Activated T-cell treated with anti-CD3 and anti-CD28 coated beads for 1 hour (primary cell): ENCODE measurements around the gene TSPAN13.

Experiments used
- DNase-seq: peaks from one replicate; pipeline ENCODE4 v3.0.0-alpha.2; 2020; ENCODE audit warnings: low read depth

TSPAN13 gene

DNA sequence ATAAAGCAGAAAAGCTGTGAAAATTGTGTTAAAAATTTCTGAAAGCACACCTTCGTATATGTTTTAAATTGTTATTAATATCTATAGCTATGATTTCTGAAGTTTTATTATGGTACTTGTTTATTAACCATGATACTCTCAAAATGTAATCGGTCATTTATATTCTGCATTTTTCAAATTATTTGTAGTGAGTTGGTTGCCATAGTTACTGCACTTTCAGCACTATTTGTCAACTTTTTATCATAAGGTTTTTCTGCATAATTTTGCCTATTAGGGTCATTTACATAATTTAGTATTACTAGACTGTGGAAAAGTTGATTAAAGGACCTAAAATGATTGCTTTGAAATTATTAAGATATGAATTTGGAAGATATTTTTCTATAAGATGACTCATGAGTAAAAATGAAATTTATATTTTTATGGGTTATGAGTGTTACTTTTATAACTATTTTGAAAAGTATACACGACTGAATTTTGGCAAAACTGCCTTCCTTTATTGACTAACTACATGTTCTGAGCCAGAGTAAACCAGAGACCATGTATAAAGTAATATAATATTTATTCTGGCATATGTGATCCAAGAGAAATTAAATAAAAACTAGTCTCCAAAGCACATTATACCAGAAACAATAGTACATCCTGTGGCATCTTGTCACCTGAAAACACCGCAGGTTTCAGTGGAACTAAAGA lies 59.1 kb downstream of the TSPAN13 start:
- no peak for DNase-seq

DNA sequence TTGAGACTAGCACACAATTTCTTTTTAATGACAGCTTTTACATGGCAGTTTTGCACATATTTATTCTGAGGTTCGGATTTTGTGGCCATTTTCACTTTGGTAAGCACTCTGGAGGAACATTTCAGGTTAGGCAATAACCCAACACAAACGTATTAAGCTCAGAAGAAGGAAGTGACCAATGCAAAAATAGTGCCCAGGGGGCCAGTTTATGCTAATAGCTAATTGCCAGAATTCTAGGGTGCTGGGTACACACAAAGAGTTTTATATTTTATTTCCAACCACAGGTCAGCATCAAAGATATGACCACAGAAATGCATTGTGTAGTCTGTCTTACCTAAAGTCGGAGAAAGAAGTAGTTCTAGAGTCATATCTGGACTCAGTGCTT lies 59.7 kb downstream of the TSPAN13 start:
- no peak for DNase-seq

DNA sequence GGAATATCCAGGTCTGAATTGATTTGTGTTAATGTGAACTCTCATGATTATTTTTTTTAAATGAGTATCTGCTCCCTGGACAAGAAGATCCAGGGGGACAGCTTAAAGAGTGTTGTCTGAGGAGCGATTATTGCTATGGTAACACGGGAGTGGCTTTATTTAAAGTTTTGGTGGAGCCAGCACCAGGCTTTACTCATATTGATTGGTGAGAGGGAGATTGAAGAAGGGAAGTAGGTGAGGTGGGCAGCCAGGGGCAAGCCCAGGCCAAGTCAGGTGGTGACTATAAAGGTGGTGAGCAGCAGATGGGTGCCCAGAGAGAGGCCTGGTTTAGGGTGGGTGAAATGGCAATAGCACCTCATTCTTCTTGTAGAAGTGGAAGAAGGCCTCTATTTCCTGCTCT lies 61.4 kb downstream of the TSPAN13 start:
- no peak for DNase-seq

DNA sequence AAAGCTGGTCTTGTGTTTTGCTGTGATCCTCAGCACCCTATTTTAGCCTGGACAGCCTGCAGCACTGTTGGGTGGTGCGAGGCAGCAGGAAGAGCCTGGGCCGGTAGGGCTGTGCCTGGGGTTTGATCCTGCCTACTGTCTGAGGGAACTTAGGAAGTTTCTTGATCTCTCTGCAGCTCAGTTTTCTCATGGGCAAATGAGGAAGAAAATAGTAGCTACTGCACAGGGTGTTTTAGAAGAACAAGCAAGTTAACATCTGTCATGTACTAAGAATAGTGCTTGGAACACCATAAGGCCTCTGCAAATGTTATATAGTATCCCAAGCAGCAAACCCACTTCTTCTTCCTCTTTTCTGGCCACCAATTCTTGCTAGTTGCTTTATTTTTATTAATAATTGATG lies 63.3 kb downstream of the TSPAN13 start:
- DNase-seq: no peak

DNA sequence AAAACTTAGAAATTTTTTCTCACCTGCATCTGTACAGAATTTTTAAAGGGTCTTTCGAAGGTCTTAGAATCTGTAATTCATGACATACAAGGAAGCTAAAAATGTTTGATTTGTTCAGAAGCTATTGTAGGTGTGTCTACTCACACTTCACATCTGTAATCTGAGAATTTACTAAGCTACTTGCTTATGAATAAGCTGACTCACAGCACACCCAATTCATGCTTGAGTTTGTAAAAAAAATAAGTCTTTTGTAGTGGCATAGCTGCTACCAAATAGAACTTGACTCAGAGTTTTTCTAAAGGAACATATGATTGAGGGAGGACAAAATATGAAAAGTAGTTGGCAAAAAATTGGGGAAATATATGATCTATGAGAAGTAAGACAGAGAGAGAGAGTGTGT lies 64.0 kb downstream of the TSPAN13 start:
- no peak for DNase-seq

DNA sequence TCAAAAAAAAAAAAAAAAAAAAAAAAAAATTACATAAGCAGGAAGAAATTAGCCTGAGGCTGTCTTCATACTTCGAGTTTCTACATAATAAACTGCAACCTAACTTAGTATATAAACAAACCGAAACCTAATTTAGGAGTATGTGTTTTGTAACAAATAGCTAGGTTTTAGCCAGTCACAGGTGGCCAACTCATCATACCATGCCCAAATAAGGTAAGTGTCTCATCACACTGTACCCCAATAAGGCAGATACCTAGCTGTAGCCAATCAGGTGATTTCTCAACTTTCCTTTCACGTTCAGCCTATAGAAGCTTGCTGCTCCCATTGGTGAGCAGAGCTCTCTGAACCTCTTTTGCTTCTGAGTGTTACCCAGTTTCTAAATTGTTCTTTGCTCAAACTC lies 65.2 kb downstream of the TSPAN13 start:
- no peak for DNase-seq

DNA sequence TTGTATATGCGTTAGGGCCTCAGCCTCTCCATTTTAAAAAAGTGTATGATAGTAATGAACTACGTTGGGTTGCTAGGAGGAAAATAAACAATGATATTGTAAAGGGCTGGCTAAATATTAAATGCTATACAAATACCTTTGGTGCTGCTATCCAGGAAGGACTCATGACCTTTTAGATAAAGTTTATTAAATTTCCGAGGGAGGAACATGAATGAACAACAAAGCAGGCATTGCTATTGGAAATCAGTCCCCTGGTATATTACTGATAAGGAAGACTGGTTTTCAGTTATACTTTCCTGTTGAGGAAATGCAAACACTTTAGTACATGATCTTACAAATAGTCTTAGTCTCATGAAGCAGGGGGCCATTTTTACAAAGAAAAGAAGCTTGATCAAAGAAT lies 68.5 kb downstream of the TSPAN13 start:
- no peak for DNase-seq

DNA sequence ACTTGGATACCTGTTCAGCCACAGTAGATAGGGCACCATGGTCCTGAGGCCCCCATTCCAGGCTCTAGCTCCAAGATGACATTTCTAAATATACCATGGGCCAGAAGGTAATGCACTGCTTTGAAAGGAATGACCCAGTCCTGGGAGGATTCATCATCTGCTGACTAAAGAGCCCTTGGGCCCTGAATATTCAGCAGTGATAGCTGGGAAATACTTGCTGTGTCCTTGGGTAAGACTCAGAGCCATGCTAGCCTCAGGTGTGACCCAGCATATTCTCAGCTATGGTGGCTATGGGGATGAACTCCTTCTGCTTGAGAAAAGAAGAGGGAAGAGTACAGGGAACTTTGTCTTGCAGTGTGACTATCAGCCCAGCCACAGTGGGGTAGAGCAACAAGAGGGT lies 72.5 kb downstream of the TSPAN13 start:
- DNase-seq: no peak

DNA sequence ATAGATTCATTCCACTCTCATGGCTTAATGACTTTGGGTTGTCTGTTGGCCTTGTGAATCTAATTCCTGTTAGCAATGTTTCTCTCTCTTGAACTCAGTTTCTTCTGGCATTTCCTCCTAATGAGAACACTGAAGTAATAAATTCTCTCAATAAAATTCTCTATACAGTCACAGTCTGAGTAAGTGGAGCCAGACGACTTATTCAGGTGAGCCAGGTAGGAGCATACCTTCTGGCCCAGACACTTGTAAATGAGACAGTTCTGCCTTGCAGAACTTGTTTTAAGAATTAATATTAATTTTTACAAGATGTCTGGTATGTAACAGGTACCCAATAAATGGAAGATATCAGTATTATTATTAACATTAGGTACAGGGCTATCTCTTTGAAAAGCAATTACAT lies 79.8 kb downstream of the TSPAN13 start:
- DNase-seq: no peak
